ENCODE data around the gene PYY.
"Not testable (repeated sequence)": the region's sequence is repeated elsewhere in the genome, so short reads cannot be mapped to it uniquely, and the experiment has no call there.

PYY gene

DNA sequence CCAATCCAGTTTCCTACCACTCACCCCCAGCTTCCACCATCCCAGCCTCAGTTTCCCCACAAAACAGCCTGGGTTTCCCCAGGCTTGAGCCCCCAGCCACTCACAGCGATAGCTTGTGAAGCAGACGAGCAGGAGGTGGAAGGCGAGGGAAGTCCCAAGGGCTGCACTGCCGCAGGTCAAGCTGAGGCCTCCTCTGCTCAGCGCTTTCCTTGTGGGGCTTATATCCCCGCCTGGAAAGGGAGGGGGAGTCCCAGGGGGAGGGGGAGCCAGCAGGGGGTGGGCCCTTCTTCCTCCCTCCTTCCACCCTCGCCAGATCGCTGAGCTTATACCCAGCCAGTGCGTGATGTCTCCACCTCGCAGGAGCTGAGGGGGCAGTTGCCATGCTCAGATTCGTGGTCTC is at the start of gene PYY:
TSS of gene PYY (minus strand) at position 195 of the 400 bp plus-strand sequence. CDS start 457 bp downstream, outside the sequence.
- no peak for DNase-seq

DNA sequence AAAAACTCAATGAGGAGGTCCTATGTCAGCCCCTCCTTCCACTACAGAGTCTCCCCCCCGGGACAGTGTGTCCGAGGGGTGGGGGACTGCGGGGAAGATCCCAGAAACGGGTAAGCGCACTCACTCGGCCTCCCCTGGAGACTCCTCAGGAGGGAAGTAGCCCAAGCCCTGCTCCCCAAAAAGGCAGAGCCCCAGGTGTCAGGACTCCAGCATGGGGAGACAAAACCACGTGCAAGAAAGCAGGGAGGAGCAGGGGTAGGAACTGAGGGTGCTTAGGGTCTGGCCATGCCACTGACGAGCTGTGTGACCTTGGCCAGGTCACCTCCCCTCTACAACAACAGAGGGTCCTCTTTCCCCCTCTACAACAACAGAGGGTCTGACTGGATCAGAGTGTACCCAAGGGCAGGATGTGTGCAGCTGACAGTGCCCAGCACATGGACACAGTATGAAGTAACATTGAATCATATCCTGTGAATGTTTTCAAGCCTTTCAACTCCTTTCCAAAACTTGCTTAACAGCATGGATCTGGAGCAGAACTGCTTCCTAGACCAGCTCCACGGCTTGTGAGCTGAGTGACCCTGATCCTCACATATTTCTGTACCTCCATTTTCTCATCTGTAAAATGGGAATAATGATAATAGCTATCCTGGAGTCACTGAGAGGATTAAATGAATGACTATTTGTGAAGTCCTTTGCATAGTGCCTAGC is 48.6 kb upstream of the PYY start:
- DNase-seq = no peak

DNA sequence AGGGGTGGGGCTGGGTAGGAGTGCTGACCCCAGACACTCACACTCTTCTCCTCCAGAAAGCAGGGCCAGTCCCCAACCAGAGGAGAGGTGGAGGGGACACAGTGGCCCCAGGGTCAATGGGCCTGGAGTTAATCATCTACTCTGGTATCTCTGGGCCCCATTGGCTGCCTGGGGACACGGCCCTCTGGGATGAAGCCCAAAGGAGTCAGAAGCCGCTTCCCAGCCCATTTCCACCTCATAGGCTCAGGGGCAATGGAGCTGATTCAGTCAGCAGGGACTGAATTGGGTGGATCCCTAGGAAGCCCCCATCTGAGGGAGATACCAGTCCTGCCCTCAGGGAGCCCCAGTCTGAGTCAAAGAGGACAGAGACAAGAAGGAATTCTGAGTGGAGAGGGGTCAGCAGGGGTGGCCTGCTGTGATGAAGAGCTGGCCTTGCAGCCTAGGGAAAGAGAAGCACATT is 47.8 kb upstream of the PYY start:
- no peak for DNase-seq

DNA sequence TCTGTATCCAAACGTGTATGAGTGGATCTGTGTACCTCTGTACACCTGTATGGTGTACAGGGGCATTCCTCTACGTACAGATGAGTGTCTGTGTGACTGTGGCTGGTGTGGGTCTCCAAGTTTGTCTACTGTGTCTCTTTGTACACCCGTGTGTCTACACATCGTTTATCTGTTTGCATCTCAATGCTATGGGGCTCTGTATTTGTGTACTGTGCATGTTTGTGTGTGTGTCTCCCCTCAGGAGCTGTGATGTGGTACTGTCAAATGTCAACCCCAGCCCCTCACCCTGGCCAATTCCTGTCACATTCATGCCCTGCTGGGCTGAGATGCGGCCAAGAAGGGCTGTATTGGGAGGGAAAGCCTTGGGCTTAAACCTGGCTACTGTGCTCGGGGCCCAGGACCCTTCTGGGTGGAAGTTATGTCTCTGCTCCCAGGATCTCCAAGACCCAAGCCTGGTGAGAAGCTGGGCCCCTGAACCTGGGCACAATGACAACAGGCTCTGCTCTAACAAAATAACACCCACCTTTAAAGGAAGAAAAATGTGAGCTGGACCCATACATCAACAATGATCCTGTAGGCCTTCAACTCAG is 47.2 kb upstream of the PYY start:
- no peak for DNase-seq

DNA sequence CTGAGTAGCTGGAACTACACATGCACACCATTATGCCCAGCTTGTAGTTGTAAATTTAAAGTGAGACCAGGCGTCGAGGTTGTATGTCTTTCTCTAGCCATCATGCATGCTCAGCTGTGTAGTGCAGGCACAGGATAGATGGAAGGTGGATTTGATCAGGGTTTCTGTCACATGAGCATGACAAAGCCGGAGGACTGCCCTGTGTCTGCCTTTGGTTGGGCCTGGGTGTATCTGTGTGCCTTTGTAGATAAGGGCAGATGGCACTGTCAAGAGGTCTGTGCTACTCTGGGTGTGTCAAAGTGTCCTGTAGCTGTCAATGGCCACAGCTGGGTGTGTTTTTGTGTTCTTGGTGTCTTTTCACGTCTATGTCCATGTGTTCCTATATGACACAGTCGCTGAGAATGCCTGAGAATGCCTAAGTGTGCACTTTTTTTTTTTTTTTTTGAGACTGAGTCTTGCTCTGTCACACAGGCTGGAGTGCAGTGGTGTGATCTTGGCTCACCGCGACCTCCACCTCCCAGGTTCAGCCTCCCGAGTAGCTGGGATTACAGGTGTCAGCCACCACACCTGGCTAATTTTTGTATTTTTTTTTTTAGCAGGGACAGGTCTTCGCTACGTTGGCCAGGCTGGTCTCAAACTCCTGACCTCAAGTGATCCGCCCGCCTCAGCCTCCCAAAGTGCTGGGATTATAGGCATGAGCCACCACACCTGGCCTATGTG is 46.6 kb upstream of the PYY start:
- no peak for DNase-seq

- no peak for DNase-seq
Observed at GRCh38 chr17:43999024-43999423, 45.3 kb upstream of the PYY start.

GRCh38 chr17:43998552-43998951 is 44.8 kb upstream of the PYY start:
- no peak for DNase-seq

GRCh38 chr17:43997180-43997579 is 43.4 kb upstream of the PYY start:
- DNase-seq = not testable (repeated sequence)

GRCh38 chr17:43995150-43995471 is 41.4 kb upstream of the PYY start:
- DNase-seq = no peak

- DNase-seq = peak; percentile 70
Observed at GRCh38 chr17:43994272-43995149, 40.8 kb upstream of the PYY start.

DNA sequence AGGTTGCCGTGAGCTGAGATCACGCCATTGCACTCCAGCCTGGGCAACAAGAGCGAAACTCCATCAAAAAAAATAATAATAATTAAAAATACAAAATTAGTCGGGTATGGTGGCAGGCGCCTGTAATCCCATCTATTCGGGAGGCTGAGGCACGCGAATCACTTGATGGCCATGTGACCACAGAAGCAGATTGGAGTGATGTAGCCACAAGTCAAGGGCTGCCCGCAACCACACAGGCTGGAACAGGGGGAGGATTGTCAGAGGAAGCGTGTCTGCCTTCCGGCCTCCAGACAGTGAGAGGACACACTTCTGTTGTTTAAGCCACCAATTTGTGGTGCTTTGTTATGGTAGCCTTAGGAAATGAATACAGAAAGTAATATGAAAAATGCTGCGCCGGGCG is 38.9 kb upstream of the PYY start:
- DNase-seq = no peak

DNA sequence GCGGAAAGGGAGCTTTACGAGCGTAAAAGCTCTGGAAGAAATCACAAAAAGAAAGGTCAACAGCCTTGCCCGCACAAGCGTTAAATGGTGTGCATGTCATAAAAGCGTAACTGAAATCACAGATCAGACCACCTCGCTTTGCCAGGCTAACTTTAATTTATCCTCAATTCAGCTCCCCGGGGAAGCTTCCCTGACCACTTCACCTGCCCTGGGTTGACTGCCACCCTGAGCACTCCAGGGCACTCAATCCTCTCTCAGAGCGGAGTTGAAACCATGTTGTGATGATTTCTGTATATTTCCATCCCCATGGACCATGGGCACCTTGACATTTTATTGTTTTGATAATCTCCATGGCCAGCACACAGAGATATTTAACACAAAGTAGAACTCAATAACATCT is 34.6 kb upstream of the PYY start:
- no peak for DNase-seq

DNA sequence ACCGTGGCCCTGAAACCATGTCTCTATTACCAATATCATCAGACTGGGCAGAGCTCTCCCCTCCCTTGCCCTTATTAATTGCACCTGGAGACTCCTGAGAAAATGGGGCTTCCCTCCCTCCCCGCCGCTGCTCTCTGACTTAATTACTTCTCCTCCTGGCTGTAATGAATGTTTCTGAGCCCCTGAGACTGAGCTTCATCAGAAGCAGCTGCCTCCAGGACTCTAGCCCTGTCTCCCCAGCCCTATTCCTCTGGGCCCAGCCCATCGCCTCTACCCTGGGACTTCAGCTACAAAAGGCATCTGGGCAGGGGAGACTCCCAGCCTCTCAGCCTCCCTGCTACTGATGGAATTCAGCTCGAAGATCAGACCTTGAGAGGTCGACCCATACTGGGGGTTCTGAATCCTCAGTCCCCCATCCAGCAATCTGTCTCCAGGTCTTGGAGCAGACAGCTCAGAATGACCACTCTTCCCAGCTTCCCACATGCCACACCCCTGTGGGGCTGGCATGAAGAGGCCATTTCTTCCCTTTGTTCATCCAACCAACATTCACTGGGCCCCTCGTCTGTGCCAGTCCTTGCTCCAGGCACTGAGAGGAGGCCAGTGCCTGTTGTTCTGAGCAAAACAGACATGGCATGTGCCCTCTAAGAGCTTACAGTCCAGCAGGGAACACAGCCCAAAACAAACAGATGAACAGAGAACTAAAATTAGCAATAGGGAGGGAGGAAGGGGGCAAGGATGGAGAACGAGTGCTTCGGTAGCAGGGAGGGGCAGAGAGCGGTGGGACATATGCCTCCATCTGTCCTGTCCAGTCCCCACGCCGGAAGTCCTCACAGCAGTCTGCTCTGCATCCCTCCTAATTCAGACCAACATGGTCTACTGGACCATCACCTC is 33.6 kb upstream of the PYY start:
- DNase-seq = no peak

- DNase-seq = no peak
Observed at GRCh38 chr17:43986225-43986981, 32.7 kb upstream of the PYY start.

DNA sequence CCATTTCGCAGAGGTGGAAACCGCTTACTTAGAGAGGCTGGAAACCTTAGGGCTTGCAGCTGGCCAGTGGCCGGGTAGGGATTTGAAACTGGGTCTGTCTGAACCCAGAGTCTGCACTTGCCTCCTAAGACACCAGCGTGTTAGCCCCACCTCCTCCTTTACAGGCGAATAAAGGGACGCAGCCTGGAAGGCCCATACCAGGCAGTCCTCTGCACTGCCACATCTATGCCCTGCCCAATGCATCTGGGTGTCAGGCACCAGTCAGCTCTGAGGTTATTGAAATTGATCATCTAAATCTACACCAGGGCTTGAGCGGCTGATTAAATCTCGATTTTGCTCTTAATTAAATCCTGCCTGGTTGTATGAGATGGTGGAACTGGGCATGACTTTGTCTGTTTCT is 30.8 kb upstream of the PYY start:
- no peak for DNase-seq

- no peak for DNase-seq
Observed at GRCh38 chr17:43983515-43984411, 30.0 kb upstream of the PYY start.

DNA sequence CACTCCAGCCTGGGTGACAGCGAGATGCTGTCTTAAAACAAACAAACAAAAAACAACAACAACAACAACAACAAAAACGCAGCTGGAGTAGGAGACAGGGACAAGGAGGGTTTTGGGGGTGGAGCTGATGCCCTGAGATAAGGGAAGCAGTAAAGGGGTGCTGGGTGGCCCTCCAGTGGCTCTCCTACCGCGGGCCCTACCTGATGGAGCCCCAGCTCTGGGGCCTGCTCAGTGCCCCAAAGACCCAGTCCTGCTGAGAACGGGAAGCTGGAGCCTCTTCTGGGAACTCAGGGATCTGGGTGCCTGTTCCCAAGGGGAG is 29.4 kb upstream of the PYY start:
- no peak for DNase-seq

- DNase-seq = no peak
Observed at GRCh38 chr17:43982171-43982570, 28.4 kb upstream of the PYY start.

DNA sequence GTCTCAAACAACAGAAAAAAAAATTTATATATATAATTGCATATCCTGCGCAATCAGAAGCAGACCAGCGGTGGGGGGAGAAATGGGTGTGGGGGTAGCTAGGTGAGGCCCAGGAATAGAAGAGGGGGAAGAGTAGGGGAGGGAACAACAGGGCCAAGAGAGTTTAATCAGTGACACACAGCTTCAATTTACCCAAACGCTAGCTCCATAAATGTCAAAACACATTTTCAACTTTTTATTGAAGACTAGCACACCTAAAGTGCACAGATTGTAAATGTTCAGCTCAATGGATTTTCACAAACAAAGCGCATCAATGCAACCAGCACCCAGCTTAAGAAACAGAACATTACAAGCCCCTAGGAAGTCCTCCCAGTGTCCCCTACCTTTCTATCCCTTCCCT is 25.9 kb upstream of the PYY start:
- DNase-seq = no peak

DNA sequence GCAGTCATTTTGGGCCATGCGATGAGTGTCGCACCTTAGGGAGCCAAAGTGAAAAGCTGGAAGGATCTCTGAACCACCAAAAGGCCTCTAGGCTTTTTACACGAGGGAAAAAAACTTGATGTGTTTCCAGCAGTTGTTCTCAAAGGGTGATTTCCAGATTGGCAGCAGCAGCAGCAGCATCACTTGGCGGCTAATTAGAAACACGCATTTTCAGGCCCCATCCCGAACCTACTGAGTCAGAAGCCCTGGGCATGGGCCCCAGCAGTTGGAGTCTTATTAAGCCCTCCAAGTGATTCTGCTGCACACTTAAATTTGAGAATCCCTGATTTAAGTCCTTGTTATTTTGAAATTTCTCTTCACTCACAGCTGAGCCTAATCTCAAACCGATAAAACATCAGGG is 25.3 kb upstream of the PYY start:
- no peak for DNase-seq

- DNase-seq = no peak
Observed at GRCh38 chr17:43978078-43978477, 24.3 kb upstream of the PYY start.

All from stimulated activated CD4-positive, alpha-beta T cell treated with anti-CD3 and anti-CD28 coated beads, Interleukin-4, amount 100 ng/mL, for 1 hour (primary cell).